ENCODE data around the gene GRIN1. TPM values are rescaled to one million over a fixed set of nuclear protein-coding genes. Genes with fewer than 3 reads are reported as not detected.

Gene GRIN1
- total RNA-seq, 2 experiments from 2014 or later: 0.06 TPM; not detected in 1

DNA sequence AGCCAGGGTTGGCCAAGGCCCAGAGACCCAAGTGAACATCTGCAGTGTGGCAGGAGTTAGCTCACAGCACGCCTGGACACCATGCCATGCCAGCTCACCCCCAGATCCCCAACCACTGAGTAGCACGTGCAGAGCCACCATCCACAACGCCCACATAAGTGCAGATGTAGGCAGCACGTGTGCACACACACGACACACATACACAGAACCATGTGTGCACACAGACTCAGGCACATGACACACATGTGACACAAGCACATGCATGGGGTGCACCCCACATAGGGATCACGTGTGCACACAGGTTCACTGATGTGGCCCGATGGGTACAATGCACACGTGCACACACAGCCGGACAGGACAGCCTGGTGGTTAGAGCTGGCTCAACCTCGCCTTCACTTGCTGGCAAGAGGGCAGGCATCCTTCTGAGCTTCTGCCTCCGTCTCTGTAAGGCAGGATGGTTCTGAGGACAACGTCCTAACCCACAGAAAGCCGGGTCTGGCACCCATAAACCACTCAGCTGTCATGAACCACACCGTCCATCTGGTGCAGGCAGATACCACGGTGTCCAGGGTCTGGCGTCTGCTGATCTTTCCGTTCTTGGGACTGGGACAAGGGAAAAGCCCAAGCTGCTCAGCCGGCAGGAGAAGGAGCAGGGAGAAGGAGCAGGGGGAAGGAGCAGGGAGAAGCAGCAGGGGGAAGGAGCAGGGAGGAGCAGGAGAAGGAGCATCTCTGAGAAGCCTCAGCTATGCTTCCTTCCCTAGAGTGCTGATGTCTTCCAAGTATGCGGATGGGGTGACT lies 18.9 kb downstream of the GRIN1 start:
- POLR2A ChIA-PET: no interaction called here
- CTCF ChIA-PET: no interaction called here

DNA sequence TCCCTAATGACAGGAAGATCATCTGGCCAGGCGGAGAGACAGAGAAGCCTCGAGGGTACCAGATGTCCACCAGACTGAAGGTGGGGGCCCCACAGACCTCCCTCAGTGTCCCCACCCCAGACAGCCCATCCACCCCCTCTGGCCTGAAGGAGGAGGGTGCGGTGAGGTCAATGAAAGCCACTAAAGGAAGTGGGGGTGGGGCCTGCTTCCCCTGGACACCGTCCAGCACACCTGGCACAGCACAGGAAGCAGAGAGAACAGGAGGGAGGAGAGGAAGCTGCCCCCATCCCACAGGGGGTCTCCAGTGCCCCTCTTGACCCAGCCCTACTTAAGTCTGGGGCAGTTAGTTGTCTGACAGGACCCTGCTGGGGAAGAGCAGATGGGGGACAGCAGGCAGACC lies 19.7 kb downstream of the GRIN1 start:
- POLR2A ChIA-PET: no interaction called here
- CTCF ChIA-PET: no interaction called here

DNA sequence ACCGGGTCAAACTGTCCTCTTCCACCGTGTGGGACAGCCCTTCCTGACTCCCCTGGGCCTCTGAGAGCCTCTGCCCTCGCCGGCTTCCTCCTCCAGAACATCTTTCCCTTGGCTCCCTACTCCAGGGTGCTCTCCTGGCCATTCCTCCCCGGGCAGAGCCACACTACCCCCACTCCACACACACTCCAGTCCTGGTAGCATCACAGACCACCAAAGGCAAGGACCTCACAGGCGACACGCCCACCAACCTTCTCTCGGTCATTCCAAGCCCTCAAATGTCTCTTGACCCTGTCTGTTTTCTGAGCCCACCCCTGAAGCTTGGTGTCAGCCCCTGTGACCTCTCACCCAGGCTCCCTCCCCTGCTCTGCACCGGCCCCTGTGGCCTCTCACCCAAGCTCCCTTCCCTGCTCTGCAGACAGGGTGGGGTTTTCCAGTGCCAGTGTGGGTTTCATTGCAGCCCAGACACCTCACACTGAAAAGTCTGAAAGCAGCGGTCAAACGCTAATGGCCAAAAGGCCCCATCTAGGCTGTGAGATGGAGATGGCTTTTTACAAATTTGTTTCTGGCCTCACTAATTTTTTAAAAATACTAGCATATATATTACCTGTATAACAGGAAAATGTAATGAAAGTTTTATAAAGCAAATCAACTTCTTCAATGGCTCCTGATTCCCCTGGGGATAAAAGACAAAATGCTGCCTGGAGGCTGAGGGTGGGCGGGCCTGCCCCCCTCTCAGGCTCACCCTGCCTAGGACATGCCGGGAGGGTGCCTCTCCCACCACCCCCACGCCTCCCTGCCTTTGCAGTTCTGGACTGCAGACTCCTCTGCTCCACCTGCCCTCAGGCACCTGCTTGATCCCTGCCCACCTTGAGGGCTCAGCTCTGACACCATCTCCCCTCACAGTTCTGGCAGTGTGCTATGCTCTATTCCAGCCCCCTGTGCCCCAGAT lies 20.4 kb downstream of the GRIN1 start:
- ChIA-PET CTCF (interaction anchor here (1.1 kb wide), 1 partner anchor 68 kb away, joined by 3 read pairs; the partner anchor contains the start of gene RNF224), POLR2A (no interaction called here)

DNA sequence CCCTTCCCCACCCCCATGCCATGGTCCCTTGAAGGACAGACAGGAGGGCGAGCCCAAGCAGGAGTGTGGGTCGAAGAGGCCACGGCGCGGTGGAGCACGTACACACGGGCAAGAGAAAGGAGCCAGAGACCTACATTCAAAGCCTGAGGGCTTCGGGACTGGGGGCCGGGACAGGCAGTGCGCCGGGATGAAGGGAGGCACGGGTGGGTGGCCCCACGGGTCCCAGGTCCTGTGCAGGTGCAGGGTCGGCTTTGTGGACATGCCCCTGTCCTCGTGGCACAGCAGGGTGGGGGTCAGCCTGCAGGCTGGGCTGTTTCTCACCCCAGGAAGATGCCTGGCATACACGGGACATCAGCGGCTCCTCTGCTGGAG lies 21.1 kb downstream of the GRIN1 start:
- CTCF ChIA-PET: interaction anchor here (1.1 kb wide), 1 partner anchor 67 kb away, joined by 3 read pairs; the partner anchor contains the start of gene RNF224
- POLR2A ChIA-PET: no interaction called here

DNA sequence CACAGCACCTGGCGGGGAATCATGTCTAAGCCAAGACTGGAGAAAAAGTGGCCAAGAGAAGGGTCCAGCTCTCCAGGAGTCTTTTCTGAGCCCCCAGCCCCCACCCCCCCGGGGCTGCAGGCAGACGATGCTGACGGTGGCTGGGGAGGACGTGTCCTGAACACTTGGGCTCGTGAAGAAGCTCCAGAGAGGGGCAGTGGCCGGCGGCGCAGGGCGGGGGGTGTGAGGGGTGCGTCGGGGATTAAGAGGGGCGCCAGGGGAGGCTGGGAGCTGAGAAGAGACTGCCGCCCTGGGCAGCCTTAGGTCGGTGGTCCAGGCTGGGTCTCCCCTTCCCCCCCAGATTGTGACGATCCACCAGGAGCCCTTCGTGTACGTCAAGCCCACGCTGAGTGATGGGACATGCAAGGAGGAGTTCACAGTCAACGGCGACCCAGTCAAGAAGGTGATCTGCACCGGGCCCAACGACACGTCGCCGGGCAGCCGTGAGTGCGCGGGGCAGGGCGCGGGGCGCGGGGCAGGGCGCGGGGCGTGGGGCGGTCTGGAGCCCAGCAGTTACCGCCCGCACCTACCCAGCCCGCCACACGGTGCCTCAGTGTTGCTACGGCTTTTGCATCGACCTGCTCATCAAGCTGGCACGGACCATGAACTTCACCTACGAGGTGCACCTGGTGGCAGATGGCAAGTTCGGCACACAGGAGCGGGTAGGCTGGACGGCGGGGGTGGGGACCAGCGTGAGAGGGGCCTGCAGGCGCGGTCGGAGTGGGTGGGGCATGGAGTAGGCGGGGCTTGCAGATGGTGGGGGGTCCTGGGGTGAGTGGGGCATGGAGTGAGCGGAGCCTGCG lies 22.0 kb downstream of the GRIN1 start:
- POLR2A ChIA-PET: no interaction called here

DNA sequence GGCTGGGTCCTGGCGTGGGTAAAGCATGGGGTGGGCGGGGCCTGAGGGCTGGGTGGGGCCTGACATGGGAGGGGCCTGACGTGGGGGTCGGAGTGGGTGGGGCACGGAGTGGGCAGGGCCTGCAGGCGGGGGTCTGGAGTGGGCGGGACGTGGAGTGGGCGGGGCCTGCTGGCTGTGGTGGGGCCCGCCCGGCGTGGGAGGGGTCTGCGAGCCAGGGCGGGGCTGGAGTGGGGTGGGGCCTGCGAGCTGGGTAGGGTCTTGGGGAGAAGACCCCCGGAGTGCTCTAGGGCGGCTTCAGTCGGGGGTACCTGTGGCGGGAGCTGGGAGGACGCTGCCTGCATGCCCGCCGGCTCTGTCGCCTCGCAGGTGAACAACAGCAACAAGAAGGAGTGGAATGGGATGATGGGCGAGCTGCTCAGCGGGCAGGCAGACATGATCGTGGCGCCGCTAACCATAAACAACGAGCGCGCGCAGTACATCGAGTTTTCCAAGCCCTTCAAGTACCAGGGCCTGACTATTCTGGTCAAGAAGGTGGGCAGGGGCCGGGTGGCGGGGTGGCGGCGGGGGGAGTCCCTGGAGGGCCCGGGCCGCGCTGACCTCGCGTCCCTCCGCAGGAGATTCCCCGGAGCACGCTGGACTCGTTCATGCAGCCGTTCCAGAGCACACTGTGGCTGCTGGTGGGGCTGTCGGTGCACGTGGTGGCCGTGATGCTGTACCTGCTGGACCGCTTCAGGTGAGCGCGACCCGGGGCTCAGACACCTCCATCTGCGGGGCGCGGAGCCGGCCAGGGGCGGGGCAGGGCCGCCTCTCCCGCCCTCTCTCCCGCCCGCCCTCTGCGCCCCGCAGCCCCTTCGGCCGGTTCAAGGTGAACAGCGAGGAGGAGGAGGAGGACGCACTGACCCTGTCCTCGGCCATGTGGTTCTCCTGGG lies 22.9 kb downstream of the GRIN1 start:
- ChIA-PET POLR2A (no interaction called here), CTCF (interaction anchor here (0.5 kb wide), 1 partner anchor 31 kb away, joined by 3 read pairs; no protein-coding TSS in a partner anchor)

More for the DNA sequence above, 22.0 kb downstream of the GRIN1 start:
- CTCF ChIA-PET: interaction anchor here (1.1 kb wide), 1 partner anchor 66 kb away, joined by 3 read pairs; the partner anchor contains the start of gene RNF224

DNA sequence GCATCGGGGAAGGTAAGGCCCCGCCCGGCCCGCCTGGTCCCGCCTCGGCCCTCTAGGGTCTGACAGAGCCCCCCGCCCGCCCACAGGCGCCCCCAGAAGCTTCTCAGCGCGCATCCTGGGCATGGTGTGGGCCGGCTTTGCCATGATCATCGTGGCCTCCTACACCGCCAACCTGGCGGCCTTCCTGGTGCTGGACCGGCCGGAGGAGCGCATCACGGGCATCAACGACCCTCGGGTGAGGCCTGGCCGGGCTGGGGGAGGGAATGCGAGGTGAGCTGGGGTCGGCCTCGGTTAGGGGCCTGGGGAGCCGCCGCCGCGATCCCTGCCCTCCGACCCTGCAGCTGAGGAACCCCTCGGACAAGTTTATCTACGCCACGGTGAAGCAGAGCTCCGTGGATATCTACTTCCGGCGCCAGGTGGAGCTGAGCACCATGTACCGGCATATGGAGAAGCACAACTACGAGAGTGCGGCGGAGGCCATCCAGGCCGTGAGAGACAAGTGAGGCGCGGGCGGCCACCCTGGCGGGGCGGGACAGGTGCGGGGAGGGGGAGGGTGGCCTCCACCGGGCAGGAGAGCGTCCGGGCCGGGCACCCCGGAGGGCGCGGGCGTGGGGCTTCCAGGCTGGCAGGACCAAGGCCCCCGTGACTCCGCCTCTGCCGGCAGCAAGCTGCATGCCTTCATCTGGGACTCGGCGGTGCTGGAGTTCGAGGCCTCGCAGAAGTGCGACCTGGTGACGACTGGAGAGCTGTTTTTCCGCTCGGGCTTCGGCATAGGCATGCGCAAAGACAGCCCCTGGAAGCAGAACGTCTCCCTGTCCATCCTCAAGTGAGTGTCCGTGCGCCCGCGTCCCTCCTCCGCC lies 23.8 kb downstream of the GRIN1 start:
- CTCF ChIA-PET: interaction anchor here (0.5 kb wide), 1 partner anchor 32 kb away, joined by 3 read pairs; no protein-coding TSS in a partner anchor
- POLR2A ChIA-PET: no interaction called here

DNA sequence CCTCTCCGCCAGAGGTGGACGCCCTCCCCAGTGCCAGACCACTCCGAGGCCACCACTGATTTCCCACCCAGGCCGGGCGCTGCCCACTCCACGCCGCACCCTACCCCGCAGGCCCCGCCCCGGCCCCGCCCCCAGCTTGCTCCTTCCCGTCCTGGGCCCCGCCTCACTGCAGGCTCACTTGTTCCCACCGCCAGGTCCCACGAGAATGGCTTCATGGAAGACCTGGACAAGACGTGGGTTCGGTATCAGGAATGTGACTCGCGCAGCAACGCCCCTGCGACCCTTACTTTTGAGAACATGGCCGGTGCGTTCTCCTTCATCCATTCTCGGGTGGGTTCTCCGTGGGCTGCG lies 24.4 kb downstream of the GRIN1 start:
- ChIA-PET CTCF (no interaction called here), POLR2A (no interaction called here)

DNA sequence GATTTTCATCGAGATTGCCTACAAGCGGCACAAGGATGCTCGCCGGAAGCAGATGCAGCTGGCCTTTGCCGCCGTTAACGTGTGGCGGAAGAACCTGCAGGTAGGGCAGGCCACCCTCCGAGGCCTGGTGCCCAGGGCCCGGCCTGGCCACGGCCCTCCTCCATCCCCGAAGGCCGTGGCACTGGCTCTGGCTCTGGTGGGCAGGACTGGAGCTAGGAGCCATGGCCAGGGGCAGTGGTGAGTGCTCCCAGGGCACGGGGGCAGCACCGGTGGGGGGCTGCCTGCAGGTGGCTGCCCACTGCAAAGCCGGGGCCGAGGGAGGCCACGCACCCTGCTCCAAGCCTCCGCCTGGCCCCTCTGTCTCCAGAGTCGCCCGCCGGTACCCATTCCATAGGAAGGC lies 24.9 kb downstream of the GRIN1 start:
- CTCF ChIA-PET: no interaction called here
- POLR2A ChIA-PET: no interaction called here

DNA sequence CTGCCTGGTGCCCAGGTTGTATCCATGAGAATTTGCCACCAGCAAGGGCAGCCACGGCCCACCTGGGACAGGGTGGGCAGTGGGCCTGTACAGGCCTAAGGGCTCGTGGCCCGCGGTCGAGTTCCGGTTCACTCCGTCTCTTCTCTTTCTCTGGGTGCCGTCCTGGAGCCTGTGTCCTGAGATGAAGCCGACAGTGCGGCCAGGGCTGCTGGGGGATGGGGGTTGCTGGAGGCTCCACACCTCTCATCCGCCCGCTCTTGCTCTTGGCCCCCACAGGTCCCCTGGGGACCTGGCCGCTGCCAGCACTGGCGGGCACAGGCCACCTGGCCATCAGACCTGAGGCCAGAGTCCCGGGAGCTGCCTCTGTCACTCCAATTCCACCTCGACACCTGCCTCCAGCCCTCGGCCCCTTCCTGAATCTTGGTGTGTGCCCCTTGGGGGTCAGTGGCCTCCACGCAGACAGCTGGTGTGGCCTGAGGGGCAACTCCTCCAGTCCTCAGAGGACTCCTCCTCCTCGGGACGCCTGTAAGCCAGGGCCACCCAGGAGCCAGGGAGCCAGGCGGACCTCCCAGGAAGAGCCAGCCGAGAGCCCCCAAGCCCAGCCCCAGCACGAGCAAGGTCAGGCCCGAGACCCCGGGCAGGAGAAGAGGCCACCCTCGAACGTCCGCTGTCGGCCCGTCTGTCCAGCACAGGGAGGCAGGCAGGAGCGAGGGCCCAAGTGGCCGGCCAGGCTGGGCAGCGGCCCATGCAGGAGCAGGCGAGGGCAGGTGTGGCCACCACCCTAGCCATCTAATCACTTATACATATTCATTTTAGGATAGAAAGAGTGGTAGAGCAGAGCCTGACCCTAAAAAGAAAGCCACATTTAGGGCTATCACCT lies 25.7 kb downstream of the GRIN1 start:
- CTCF ChIA-PET: no interaction called here
- POLR2A ChIA-PET: no interaction called here

DNA sequence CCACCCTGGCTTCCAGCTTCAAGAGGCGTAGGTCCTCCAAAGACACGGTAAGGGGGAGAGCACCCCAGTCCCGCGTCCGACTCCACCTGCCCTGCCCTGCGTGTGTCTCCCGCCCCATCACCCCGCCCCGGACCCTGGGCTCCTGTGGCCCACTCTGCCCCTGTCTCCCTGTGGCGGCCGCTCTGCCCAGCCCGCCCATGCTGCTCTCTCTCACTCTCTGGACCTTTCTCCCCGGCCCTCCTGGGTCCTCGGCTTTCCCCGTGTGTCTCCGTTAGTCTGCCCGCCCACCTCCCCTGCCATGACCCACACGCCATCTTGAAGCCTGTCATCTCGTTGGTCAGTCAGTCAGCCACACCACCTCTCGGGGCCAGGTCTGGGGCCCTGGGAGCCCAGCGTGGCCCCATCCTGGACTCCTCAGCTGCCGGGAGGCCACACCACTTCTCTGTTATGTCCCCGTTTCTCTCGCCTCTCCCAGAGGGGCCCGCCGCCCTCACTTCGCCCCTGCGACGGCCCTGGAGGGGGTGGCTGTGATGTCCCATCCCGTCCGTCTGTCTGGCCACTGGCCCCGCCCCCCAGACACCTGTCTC lies 26.4 kb downstream of the GRIN1 start:
- ChIA-PET CTCF (interaction anchor here (1.0 kb wide), 1 partner anchor 51 kb away, joined by 3 read pairs; no protein-coding TSS in a partner anchor), POLR2A (no interaction called here)

DNA sequence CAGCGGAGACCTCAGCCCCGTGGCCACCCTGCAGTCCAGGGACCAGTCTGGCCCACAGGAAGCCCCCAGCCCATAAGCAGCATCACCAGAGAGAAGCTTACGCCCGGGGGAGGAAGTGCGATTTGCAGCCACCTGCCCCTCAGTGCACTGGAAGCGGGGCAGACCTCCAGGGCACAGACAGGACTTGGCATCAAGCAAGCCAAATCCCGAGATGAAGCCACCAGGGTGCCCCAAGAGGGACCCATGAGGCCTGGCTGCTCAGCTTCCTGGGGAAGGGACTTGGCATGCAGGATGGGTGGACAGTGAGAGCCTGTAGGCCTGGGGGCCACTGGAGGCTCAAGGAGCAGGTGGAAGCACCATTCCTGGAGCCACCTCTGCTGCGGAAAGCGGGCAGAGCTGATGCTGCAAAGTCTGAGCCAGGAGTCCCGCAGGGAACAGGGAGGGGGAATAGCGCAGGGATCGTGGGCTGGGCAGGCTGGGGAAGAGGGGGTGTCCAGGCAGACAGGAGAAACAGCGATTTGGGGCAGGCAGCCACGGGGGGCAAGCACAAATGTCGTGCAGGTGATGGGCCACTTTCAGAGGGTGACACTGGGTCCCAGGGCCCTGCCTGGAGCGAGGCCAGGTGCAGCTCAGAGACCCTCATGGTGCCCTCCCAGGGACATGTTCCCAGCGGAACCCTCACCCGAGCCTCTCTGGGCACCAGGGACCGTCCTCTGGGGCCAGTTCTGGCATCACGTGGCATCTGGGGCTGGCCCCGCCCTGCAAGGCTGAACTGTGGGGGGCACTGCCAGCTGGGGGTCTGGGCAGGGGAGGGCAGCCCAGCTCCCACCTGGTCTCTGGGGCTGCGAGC lies 27.7 kb downstream of the GRIN1 start:
- ChIA-PET CTCF (interaction anchor here (0.8 to 1.0 kb wide), 2 partner anchors 23 to 50 kb away, joined by 3 read pairs; no protein-coding TSS in a partner anchor), POLR2A (no interaction called here)

DNA sequence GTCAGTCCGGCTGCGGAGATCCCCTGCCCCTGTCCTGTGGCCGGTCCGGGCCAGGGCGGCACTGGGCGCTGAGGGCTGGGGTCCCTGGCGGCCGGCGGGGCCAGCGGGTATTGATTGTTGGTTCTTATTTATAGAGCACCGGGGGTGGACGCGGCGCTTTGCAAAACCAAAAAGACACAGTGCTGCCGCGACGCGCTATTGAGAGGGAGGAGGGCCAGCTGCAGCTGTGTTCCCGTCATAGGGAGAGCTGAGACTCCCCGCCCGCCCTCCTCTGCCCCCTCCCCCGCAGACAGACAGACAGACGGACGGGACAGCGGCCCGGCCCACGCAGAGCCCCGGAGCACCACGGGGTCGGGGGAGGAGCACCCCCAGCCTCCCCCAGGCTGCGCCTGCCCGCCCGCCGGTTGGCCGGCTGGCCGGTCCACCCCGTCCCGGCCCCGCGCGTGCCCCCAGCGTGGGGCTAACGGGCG lies 28.4 kb downstream of the GRIN1 start:
- ChIA-PET POLR2A (interaction anchor here (0.6 kb wide), 1 partner anchor 67 kb away, joined by 3 read pairs; no protein-coding TSS in a partner anchor), CTCF (no interaction called here)

DNA sequence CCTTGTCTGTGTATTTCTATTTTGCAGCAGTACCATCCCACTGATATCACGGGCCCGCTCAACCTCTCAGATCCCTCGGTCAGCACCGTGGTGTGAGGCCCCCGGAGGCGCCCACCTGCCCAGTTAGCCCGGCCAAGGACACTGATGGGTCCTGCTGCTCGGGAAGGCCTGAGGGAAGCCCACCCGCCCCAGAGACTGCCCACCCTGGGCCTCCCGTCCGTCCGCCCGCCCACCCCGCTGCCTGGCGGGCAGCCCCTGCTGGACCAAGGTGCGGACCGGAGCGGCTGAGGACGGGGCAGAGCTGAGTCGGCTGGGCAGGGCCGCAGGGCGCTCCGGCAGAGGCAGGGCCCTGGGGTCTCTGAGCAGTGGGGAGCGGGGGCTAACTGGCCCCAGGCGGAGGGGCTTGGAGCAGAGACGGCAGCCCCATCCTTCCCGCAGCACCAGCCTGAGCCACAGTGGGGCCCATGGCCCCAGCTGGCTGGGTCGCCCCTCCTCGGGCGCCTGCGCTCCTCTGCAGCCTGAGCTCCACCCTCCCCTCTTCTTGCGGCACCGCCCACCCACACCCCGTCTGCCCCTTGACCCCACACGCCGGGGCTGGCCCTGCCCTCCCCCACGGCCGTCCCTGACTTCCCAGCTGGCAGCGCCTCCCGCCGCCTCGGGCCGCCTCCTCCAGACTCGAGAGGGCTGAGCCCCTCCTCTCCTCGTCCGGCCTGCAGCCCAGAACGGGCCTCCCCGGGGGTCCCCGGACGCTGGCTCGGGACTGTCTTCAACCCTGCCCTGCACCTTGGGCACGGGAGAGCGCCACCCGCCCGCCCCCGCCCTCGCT lies 29.0 kb downstream of the GRIN1 start:
- POLR2A ChIA-PET: interaction anchor here (0.6 to 1.1 kb wide), 2 partner anchors 67 to 70 kb away, joined by 3 read pairs; no protein-coding TSS in a partner anchor
- CTCF ChIA-PET: interaction anchor here (0.8 kb wide), 1 partner anchor 69 kb away, joined by 3 read pairs; no protein-coding TSS in a partner anchor
